Ishikawa (cell line): ENCODE data around the gene ROGDI.

ENCODE experiments used
- CEBPB ChIP-seq: IDR thresholded peaks from 2 replicates; pipeline ENCODE4 v1.6.1; 2012
- CREB1 ChIP-seq: IDR thresholded peaks from 2 replicates; pipeline ENCODE4 v1.6.1; 2012; ENCODE audit warnings: low read depth
- EGR1 ChIP-seq: IDR thresholded peaks from 2 replicates; pipeline ENCODE4 v1.6.1; 2012
- EP300 ChIP-seq: IDR thresholded peaks from 2 replicates; pipeline ENCODE4 v1.6.1; 2012; ENCODE audit warnings: borderline replicate concordance
- FOXM1 ChIP-seq: IDR thresholded peaks from 2 replicates; pipeline ENCODE4 v1.6.1; 2012; ENCODE audit warnings: low read depth, borderline replicate concordance
- NFIC ChIP-seq: IDR thresholded peaks from 2 replicates; pipeline ENCODE4 v1.6.1; 2012
- RAD21 ChIP-seq: IDR thresholded peaks from 2 replicates; pipeline ENCODE4 v1.6.1; 2012; ENCODE audit warnings: low read depth
- TAF1 ChIP-seq: IDR thresholded peaks from 2 replicates; pipeline ENCODE4 v1.6.1; 2012; ENCODE audit warnings: low read depth, mild to moderate bottlenecking
- TCF12 ChIP-seq: IDR thresholded peaks from 2 replicates; pipeline ENCODE4 v1.6.1; 2012; ENCODE audit warnings: low read depth
- TEAD4 ChIP-seq: IDR thresholded peaks from 2 replicates; pipeline ENCODE4 v1.6.1; 2012
- USF1 ChIP-seq: IDR thresholded peaks from 2 replicates; pipeline ENCODE4 v1.6.1; 2012
- YY1 ChIP-seq: IDR thresholded peaks from 2 replicates; pipeline ENCODE4 v1.6.1; 2012; ENCODE audit warnings: low read depth
- ZBTB7A ChIP-seq: IDR thresholded peaks from 2 replicates; pipeline ENCODE4 v1.6.1; 2012; ENCODE audit warnings: low read depth
- TF ChIP-seq, protein P1 (sequence below): IDR thresholded peaks from 2 replicates; pipeline ENCODE4 v1.6.1; 2012; ENCODE audit warnings: low read depth, mild to moderate bottlenecking
- TF ChIP-seq, protein P2 (sequence below): IDR thresholded peaks from 2 replicates; pipeline ENCODE4 v1.6.1; 2012

Gene ROGDI

DNA sequence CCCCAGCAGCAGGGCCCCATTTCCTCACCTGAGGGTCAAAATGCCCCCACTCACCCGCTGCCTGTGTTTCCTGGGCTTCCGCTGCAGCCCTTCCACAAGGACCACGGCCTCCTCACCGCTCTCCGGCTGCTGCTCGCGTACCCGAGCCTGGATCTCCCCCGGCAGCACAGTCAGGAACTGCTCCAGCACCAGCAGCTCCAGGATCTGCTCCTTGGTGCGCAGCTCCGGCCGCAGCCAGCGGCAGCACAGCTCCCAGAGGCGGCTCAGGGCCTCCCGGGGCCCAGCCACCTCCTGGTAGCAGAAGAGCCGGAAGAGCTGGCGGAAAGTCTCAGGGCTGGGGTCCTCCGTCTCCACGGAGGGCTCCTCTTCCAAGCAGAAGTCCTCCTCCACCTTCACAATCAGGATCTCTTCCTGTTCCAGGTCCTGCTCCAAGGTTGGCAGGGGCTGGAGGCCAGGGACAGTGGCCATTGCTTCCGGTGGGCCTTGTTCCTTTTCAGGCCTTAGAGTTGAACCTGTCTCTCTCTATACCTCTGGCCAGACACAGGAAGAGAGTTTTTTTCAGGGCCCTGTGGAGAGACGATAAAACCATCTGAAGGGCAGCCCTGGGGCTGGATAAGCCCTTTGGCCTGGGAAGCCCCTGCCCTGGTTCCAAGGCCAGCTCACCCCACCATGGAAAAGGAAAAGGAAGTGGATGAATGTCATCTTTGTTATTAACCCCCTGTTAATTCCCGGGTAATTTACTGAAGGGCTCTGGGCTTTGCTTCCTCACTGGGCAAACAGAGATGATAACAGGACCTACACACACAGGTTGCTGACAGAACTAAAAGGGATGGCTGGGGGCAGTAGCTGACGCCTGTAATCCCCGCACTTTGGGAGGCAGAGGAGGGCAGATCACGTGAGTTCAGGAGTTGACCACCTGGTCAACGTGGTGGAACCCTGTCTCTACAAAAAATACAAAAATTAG, 36.6 kb downstream of the ROGDI start:
- TF ChIP-seq FOXM1, result no peak
- TF ChIP-seq CREB1, result no peak
- TF ChIP-seq TAF1, result no peak
- no peak for TF ChIP-seq TCF12

DNA sequence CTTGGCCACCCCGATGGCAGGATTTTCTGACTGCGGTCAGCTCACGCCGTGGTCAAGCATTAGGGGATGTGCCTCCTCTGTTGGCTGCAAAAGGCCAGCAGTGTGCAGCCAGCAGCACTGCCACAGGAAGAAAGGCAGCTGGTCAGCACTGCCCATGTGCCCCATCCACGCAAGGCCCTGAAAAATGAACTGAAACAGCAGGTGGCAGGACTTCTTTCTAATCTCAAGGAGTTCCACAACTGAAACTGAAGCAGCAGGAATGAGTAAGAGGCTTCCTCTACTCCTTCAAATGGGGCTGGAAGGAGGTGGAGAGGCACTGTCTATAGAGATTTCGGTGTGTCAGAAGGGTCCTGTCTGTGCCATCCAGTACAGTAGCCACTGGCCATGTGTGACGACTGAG, 38.6 kb downstream of the ROGDI start:
- TF ChIP-seq YY1 (no peak), TAF1 (no peak), USF1 (no peak), FOXM1 (no peak), NFIC (no peak), TEAD4 (no peak), RAD21 (no peak), EGR1 (no peak), CEBPB (no peak), EP300 (no peak), CREB1 (no peak)
- TF ChIP-seq, protein P1, sequence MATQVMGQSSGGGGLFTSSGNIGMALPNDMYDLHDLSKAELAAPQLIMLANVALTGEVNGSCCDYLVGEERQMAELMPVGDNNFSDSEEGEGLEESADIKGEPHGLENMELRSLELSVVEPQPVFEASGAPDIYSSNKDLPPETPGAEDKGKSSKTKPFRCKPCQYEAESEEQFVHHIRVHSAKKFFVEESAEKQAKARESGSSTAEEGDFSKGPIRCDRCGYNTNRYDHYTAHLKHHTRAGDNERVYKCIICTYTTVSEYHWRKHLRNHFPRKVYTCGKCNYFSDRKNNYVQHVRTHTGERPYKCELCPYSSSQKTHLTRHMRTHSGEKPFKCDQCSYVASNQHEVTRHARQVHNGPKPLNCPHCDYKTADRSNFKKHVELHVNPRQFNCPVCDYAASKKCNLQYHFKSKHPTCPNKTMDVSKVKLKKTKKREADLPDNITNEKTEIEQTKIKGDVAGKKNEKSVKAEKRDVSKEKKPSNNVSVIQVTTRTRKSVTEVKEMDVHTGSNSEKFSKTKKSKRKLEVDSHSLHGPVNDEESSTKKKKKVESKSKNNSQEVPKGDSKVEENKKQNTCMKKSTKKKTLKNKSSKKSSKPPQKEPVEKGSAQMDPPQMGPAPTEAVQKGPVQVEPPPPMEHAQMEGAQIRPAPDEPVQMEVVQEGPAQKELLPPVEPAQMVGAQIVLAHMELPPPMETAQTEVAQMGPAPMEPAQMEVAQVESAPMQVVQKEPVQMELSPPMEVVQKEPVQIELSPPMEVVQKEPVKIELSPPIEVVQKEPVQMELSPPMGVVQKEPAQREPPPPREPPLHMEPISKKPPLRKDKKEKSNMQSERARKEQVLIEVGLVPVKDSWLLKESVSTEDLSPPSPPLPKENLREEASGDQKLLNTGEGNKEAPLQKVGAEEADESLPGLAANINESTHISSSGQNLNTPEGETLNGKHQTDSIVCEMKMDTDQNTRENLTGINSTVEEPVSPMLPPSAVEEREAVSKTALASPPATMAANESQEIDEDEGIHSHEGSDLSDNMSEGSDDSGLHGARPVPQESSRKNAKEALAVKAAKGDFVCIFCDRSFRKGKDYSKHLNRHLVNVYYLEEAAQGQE, result no peak
- TF ChIP-seq, protein P2, sequence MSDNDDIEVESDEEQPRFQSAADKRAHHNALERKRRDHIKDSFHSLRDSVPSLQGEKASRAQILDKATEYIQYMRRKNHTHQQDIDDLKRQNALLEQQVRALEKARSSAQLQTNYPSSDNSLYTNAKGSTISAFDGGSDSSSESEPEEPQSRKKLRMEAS, result no peak

- TF ChIP-seq ZBTB7A (no peak), EP300 (no peak), TAF1 (no peak), TEAD4 (no peak), TCF12 (no peak), EGR1 (no peak), CEBPB (no peak), FOXM1 (no peak)
- TF ChIP-seq, protein P2, result no peak
- TF ChIP-seq, protein P1, result no peak
Observed at GRCh38 chr16:4762205-4762604, 40.2 kb downstream of the ROGDI start.

DNA sequence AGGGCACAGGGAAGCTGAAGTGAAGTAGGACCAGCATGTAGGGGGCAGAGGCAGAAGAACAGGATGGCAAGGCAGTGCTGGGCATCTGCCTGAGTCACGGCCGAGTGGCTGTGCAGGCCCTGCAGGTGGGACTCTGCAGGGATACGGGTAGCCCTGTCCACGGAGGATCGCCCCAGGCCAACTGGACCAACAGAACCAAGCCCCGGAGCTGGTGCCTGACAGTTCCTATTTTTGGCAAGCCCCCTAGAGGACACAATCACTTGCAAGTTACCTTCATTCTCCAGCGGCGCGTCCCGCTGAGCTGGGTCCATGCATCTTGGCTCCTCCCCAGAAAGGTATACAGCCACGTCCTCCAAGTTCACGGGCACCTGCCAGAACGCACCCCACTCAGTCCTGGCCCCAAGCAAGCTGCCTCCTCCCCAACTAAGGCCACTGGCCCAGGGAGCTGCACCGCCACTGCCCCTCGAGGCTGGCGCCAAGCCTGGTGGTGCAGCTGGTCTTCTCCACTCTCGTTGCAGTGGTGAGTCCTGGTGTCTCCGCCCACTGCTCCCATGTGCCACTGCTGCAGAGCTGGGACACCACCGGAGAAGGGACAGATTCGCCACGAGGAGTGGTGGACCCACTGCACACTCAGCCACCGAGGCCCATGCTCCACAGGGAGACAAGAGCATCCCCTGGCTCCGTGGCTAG, 42.1 kb downstream of the ROGDI start:
- TF ChIP-seq EGR1 (no peak), NFIC (no peak), CREB1 (no peak), TAF1 (no peak), CEBPB (no peak), USF1 (no peak)
- TF ChIP-seq, protein P2, result no peak

- TF ChIP-seq USF1 (no peak), EGR1 (no peak), ZBTB7A (no peak), FOXM1 (no peak), TEAD4 (no peak), NFIC (no peak), EP300 (no peak), CREB1 (no peak)
- TF ChIP-seq, protein P1, result no peak
- TF ChIP-seq, protein P2, result no peak
Observed at GRCh38 chr16:4755687-4756086, 46.7 kb downstream of the ROGDI start.
